Liver (tissue), 9 donors: Measurements from ENCODE around the gene PREB. TPM values are rescaled to one million over a fixed set of nuclear protein-coding genes. Genes with fewer than 3 reads are reported as not detected.

Source experiments
- DNase-seq: peaks from one replicate; pipeline ENCODE4 v3.0.0-alpha.2; 2017; ENCODE audit warnings: low spot score
- H3K27ac ChIP-seq, 2 donors: one replicate each; pipeline ENCODE4 v1.7.0; 2013; ENCODE audit warnings: inconsistent platforms in 2 of 2, low read length in 2 of 2, control low read depth in 1 of 2, low read depth in 1 of 2, mild to moderate bottlenecking in 1 of 2
- H3K27me3 ChIP-seq, 4 donors: one replicate each; pipeline versions ENCODE4 v1.6.1 to v1.7.0; 2013; ENCODE audit warnings: low read length in 3 of 4, inconsistent platforms in 1 of 4, mild to moderate bottlenecking in 1 of 4, moderate library complexity in 1 of 4; ENCODE audit not compliant: control insufficient read depth in 4 of 4, insufficient read depth in 4 of 4
- H3K36me3 ChIP-seq, 4 donors: one replicate each; pipeline versions ENCODE4 v1.6.1 to v1.7.0; 2013; ENCODE audit warnings: low read length in 3 of 4, mild to moderate bottlenecking in 3 of 4, low read depth in 1 of 4, moderate library complexity in 1 of 4; ENCODE audit not compliant: control insufficient read depth in 4 of 4, insufficient read depth in 3 of 4
- H3K4me1 ChIP-seq, 4 donors: one replicate each; pipeline versions ENCODE4 v1.6.1 to v1.7.0; 2013; ENCODE audit warnings: low read length in 3 of 4, mild to moderate bottlenecking in 3 of 4, moderate library complexity in 1 of 4; ENCODE audit not compliant: control insufficient read depth in 4 of 4, insufficient read depth in 4 of 4
- H3K4me3 ChIP-seq, 3 donors: one replicate each; pipeline versions ENCODE4 v1.6.1 to v1.7.0; 2013; ENCODE audit warnings: low read length in 3 of 3, control low read depth in 1 of 3, low read depth in 1 of 3, mild to moderate bottlenecking in 1 of 3
- H3K9ac ChIP-seq, 2 donors: one replicate each; pipeline ENCODE4 v1.7.0; 2013; ENCODE audit warnings: low read length in 2 of 2, mild to moderate bottlenecking in 2 of 2, moderate library complexity in 2 of 2, control low read depth in 1 of 2, low read depth in 1 of 2
- H3K9me3 ChIP-seq, 4 donors: one replicate each; pipeline versions ENCODE4 v1.6.1 to v1.7.0; 2013; ENCODE audit warnings: low read length in 3 of 4; ENCODE audit not compliant: control insufficient read depth in 4 of 4
- EGR1 ChIP-seq, 2 donors: IDR thresholded peaks; 2 replicates each; pipeline ENCODE4 v1.6.1; 2016 to 2018; ENCODE audit warnings: antibody characterized with exemption in 2 of 2, low read depth in 2 of 2
- FOXA1 ChIP-seq: IDR thresholded peaks from 2 replicates; pipeline ENCODE4 v1.6.1; 2016; ENCODE audit warnings: antibody characterized with exemption
- FOXA2 ChIP-seq: IDR thresholded peaks from 2 replicates; pipeline ENCODE4 v1.6.1; 2016; ENCODE audit warnings: antibody characterized with exemption
- GABPA ChIP-seq, 2 donors: IDR thresholded peaks in 1 of 2; conservative IDR thresholded peaks in 1 of 2; 2 replicates each; pipeline ENCODE4 v1.6.1; 2016; ENCODE audit warnings: antibody characterized with exemption in 2 of 2, mild to moderate bottlenecking in 1 of 2, moderate library complexity in 1 of 2
- HNF4A ChIP-seq, 2 donors: conservative IDR thresholded peaks; 2 replicates each; pipeline ENCODE4 v1.6.1; 2016; ENCODE audit warnings: antibody characterized with exemption in 2 of 2, mild to moderate bottlenecking in 2 of 2
- HNF4G ChIP-seq: IDR thresholded peaks from 2 replicates; pipeline ENCODE4 v1.6.1; 2016; ENCODE audit warnings: antibody characterized with exemption
- JUND ChIP-seq, 2 donors: IDR thresholded peaks; 2 replicates each; pipeline ENCODE4 v1.6.1; 2016; ENCODE audit warnings: antibody characterized with exemption in 2 of 2
- NR2F2 ChIP-seq: IDR thresholded peaks from 2 replicates; pipeline ENCODE4 v1.6.1; 2016; ENCODE audit warnings: antibody characterized with exemption
- RXRA ChIP-seq, 2 donors: IDR thresholded peaks; 2 replicates each; pipeline ENCODE4 v1.6.1; 2017 to 2018; ENCODE audit warnings: antibody characterized with exemption in 2 of 2, mild to moderate bottlenecking in 1 of 2
- SP1 ChIP-seq: IDR thresholded peaks from 2 replicates; pipeline ENCODE4 v1.6.1; 2018; ENCODE audit warnings: antibody characterized with exemption, mild to moderate bottlenecking
- TAF1 ChIP-seq: conservative IDR thresholded peaks from 2 replicates; pipeline ENCODE4 v1.6.1; 2016; ENCODE audit warnings: antibody characterized with exemption, mild to moderate bottlenecking
- YY1 ChIP-seq: IDR thresholded peaks from 2 replicates; pipeline ENCODE4 v1.6.1; 2016; ENCODE audit warnings: antibody characterized with exemption, mild to moderate bottlenecking
- WGBS: extraction: QIAGEN DNeasy Blood & Tissue Kit; methylation state at CpG from one replicate; pipeline ENCODE4 v1.1.7; 2013; 5-methylcytosine and 5-hydroxymethylcytosine counted together
- polyA plus RNA-seq, 2 donors: library from polyadenylated mRNA; stranded (reverse) in 1 of 2; unstranded in 1 of 2; fragments of 200-250 nt in 1 of 2; fragments of >200 nt in 1 of 2; fragmentation: Nextera tagmentation in 1 of 2; extraction: Ambion mirVana in 1 of 2; gene quantifications; one replicate each; pipeline versions ENCODE4 v1.2.1 to v1.2.3, GENCODE V29; 2013 to 2015
- total RNA-seq, 2 donors: library from RNA; depleted of rRNA; stranded (reverse); fragments of >200 nt; gene quantifications; one replicate each; pipeline ENCODE4 v1.2.3, GENCODE V29; 2014
- TF ChIP-seq, protein P1 (sequence below): IDR thresholded peaks from 2 replicates; pipeline ENCODE4 v1.6.1; 2016; ENCODE audit warnings: antibody characterized with exemption
- TF ChIP-seq, protein P2 (sequence below): IDR thresholded peaks from 2 replicates; pipeline ENCODE4 v1.6.1; 2016; ENCODE audit warnings: antibody characterized with exemption, mild to moderate bottlenecking
- TF ChIP-seq, protein P3 (sequence below): IDR thresholded peaks from 2 replicates; pipeline ENCODE4 v1.6.1; 2016; ENCODE audit warnings: antibody characterized with exemption
- TF ChIP-seq, protein P4 (sequence below): fragments of 150-350 bp; IDR thresholded peaks from 2 replicates; pipeline ENCODE4 v1.5.1; 2017; ENCODE audit warnings: improper control_type of control experiment, low read depth, low read length; ENCODE audit not compliant: missing input control
- TF ChIP-seq, protein P5 (sequence below): IDR thresholded peaks from 2 replicates; pipeline ENCODE4 v1.6.1; 2016; ENCODE audit warnings: antibody characterized with exemption
- donor health status: healthy.
- donor health status: healthy.
- donor health status: healthy.
- donor health status: healthy.
- donor health status: healthy.

The PREB gene
- total and polyA plus RNA-seq, 4 donors, result 21.5 to 98.4 (median 60.9) TPM

DNA sequence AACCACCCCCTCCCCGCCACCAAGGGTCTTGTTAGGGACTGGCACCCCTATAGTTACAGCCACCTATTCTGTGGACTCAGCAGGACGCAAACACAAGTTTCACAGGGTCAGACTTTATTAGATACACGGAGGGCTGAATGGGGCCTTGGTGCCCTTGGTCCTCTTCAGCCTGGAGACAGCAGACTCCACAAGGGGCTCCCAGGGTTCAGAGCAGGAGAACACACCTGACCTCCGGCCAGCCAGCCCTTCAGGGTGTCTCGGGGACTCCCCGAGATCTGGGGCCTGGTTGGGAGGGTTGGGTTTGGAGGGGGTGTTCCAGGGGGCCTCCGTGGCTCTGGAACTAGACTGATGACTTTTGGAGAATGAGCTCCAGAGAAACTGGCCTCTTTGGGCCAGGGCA, 2.3 kb upstream of the PREB start:
- 97% methylated on average over 7 of the region's 7 CpGs for WGBS
- TF ChIP-seq, protein P1, sequence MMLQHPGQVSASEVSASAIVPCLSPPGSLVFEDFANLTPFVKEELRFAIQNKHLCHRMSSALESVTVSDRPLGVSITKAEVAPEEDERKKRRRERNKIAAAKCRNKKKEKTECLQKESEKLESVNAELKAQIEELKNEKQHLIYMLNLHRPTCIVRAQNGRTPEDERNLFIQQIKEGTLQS, result no peak
- TF ChIP-seq EGR1 (IDR thresholded peaks at IDR 0.05; ENCODE audit: low read depth in 2 of 2) (no peak), FOXA1 (no peak), HNF4A (conservative IDR thresholded peaks at IDR 0.05) (no peak), NR2F2 (no peak), GABPA (IDR thresholded peaks at IDR 0.05 in 1 of 2, conservative IDR thresholded peaks at IDR 0.05 in 1 of 2) (no peak), SP1 (no peak), TAF1 (no peak), HNF4G (no peak), JUND (IDR thresholded peaks at IDR 0.05) (no peak), FOXA2 (no peak)
- TF ChIP-seq, protein P2, sequence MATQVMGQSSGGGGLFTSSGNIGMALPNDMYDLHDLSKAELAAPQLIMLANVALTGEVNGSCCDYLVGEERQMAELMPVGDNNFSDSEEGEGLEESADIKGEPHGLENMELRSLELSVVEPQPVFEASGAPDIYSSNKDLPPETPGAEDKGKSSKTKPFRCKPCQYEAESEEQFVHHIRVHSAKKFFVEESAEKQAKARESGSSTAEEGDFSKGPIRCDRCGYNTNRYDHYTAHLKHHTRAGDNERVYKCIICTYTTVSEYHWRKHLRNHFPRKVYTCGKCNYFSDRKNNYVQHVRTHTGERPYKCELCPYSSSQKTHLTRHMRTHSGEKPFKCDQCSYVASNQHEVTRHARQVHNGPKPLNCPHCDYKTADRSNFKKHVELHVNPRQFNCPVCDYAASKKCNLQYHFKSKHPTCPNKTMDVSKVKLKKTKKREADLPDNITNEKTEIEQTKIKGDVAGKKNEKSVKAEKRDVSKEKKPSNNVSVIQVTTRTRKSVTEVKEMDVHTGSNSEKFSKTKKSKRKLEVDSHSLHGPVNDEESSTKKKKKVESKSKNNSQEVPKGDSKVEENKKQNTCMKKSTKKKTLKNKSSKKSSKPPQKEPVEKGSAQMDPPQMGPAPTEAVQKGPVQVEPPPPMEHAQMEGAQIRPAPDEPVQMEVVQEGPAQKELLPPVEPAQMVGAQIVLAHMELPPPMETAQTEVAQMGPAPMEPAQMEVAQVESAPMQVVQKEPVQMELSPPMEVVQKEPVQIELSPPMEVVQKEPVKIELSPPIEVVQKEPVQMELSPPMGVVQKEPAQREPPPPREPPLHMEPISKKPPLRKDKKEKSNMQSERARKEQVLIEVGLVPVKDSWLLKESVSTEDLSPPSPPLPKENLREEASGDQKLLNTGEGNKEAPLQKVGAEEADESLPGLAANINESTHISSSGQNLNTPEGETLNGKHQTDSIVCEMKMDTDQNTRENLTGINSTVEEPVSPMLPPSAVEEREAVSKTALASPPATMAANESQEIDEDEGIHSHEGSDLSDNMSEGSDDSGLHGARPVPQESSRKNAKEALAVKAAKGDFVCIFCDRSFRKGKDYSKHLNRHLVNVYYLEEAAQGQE, result no peak
- TF ChIP-seq, protein P3, sequence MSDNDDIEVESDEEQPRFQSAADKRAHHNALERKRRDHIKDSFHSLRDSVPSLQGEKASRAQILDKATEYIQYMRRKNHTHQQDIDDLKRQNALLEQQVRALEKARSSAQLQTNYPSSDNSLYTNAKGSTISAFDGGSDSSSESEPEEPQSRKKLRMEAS, result no peak
- TF ChIP-seq, protein P4, sequence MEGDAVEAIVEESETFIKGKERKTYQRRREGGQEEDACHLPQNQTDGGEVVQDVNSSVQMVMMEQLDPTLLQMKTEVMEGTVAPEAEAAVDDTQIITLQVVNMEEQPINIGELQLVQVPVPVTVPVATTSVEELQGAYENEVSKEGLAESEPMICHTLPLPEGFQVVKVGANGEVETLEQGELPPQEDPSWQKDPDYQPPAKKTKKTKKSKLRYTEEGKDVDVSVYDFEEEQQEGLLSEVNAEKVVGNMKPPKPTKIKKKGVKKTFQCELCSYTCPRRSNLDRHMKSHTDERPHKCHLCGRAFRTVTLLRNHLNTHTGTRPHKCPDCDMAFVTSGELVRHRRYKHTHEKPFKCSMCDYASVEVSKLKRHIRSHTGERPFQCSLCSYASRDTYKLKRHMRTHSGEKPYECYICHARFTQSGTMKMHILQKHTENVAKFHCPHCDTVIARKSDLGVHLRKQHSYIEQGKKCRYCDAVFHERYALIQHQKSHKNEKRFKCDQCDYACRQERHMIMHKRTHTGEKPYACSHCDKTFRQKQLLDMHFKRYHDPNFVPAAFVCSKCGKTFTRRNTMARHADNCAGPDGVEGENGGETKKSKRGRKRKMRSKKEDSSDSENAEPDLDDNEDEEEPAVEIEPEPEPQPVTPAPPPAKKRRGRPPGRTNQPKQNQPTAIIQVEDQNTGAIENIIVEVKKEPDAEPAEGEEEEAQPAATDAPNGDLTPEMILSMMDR, result no peak
- TF ChIP-seq, protein P5, sequence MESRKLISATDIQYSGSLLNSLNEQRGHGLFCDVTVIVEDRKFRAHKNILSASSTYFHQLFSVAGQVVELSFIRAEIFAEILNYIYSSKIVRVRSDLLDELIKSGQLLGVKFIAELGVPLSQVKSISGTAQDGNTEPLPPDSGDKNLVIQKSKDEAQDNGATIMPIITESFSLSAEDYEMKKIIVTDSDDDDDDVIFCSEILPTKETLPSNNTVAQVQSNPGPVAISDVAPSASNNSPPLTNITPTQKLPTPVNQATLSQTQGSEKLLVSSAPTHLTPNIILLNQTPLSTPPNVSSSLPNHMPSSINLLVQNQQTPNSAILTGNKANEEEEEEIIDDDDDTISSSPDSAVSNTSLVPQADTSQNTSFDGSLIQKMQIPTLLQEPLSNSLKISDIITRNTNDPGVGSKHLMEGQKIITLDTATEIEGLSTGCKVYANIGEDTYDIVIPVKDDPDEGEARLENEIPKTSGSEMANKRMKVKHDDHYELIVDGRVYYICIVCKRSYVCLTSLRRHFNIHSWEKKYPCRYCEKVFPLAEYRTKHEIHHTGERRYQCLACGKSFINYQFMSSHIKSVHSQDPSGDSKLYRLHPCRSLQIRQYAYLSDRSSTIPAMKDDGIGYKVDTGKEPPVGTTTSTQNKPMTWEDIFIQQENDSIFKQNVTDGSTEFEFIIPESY, result no peak
- peaks cover 3 to 12% (median 10%) of the 10 kb centered on the region in 4 donors for H3K4me1 ChIP-seq
- H3K4me3 ChIP-seq, result no peak overlapping the region
- DNase-seq, result no peak
- H3K36me3 ChIP-seq, result peaks cover 2 to 10% (median 8%) of the 10 kb centered on the region in 4 donors
- no peak overlapping the region for H3K9ac ChIP-seq
- no peaks in the 10 kb centered on the region for H3K27me3 ChIP-seq
- H3K9me3 ChIP-seq, result no peaks in the 10 kb centered on the region
- H3K27ac ChIP-seq, result no peak overlapping the region

DNA sequence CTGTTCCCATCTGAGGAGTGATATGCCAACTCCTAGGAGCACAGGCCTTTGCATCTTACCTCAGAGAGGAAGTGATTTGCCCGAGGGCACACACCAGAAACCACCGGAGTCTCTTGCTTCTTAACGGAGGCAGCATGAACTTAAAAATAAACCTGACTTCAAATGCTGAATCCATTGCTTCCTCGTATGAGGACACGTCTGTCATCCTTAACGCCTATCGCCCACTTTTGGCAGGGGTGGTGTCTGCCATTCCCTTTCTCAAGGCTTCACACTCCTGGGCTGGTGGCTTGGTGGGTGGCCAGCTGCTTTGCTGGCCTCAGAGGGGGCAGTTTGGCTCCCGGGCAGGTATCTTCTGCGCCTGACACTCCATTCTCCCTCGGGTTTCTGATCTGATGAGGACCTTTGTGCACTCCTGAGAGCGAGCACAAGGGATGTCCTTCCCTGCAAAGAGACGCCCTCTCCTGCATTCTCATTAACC, 1.1 kb upstream of the PREB start:
- Histone ChIP-seq H3K4me3 (no peak overlapping the region), H3K9ac (no peak overlapping the region), H3K27me3 (no peaks in the 10 kb centered on the region), H3K36me3 (peaks cover 10 to 20% (median 16%) of the 10 kb centered on the region in 4 donors), H3K4me1 (peaks cover 3 to 12% (median 10%) of the 10 kb centered on the region in 4 donors), H3K27ac (no peak overlapping the region), H3K9me3 (no peaks in the 10 kb centered on the region)
- no peak for DNase-seq
- 91% methylated on average over 12 of the region's 12 CpGs for WGBS
- TF ChIP-seq RXRA (IDR thresholded peaks at IDR 0.05) (no peak), FOXA2 (no peak), HNF4A (conservative IDR thresholded peaks at IDR 0.05) (no peak), FOXA1 (no peak), NR2F2 (no peak), TAF1 (no peak), SP1 (no peak), GABPA (IDR thresholded peaks at IDR 0.05 in 1 of 2, conservative IDR thresholded peaks at IDR 0.05 in 1 of 2) (no peak), YY1 (no peak)
- TF ChIP-seq, protein P1, result no peak
- TF ChIP-seq, protein P5, result no peak
- TF ChIP-seq, protein P4, result no peak
